GM23338 (cell line): Measurements from ENCODE around the gene PGF. TPM values are rescaled to one million over a fixed set of nuclear protein-coding genes. Genes with fewer than 3 reads are reported as not detected.
A peak's percentile ranks its signal among the peaks of the same experiment; 100 is the strongest.

ENCODE experiments used
- ATAC-seq: fragments of 200-7000 bp; cut with Tn5 transposase; 3 replicates; pipeline ENCODE4 v1.9.1; 2020
- DNase-seq: peaks from one replicate; pipeline ENCODE4 v3.0.0-alpha.2; 2015; ENCODE audit warnings: low spot score
- H2AFZ ChIP-seq: fragments of 200-600 bp; sonication (generic); 2 replicates; pipeline ENCODE4 v1.8.0; 2016; ENCODE audit warnings: antibody characterized with exemption, mild to moderate bottlenecking, moderate library complexity
- H3F3A ChIP-seq: fragments of 200-600 bp; sonication (generic); replicated peaks from 2 replicates; pipeline ENCODE4 v1.8.0; 2017; ENCODE audit warnings: antibody characterized with exemption, mixed run types, low read depth
- H3K27ac ChIP-seq: fragments of 200-600 bp; sonication (generic); 2 replicates; pipeline ENCODE4 v1.6.1; 2016; ENCODE audit warnings: low read depth
- H3K27me3 ChIP-seq: fragments of 200-600 bp; sonication (generic); 2 replicates; pipeline ENCODE4 v1.8.0; 2016; ENCODE audit warnings: mild to moderate bottlenecking, mixed run types, moderate library complexity; ENCODE audit not compliant: insufficient read depth
- H3K36me3 ChIP-seq: fragments of 200-600 bp; sonication (generic); 2 replicates; pipeline ENCODE4 v1.8.0; 2016; ENCODE audit warnings: mild to moderate bottlenecking; ENCODE audit not compliant: insufficient read depth
- H3K4me1 ChIP-seq: fragments of 200-600 bp; sonication (generic); 2 replicates; pipeline ENCODE4 v1.8.0; 2016; ENCODE audit warnings: mild to moderate bottlenecking, moderate library complexity; ENCODE audit not compliant: insufficient read depth
- H3K4me2 ChIP-seq: fragments of 200-600 bp; sonication (generic); 2 replicates; pipeline ENCODE4 v1.7.1; 2017; ENCODE audit warnings: mixed run types
- H3K4me3 ChIP-seq: fragments of 200-600 bp; sonication (generic); 2 replicates; pipeline ENCODE4 v1.6.1; 2016; ENCODE audit warnings: mixed run types
- H3K79me2 ChIP-seq: fragments of 200-600 bp; sonication (generic); replicated peaks from 2 replicates; pipeline ENCODE4 v1.8.0; 2017; ENCODE audit warnings: mild to moderate bottlenecking; ENCODE audit not compliant: insufficient read depth
- H3K9me2 ChIP-seq: fragments of 200-600 bp; sonication (generic); 2 replicates; pipeline ENCODE4 v1.8.0; 2017; ENCODE audit not compliant: insufficient read depth
- H4K20me1 ChIP-seq: fragments of 200-600 bp; sonication (generic); replicated peaks from 2 replicates; pipeline ENCODE4 v1.8.0; 2017; ENCODE audit warnings: mild to moderate bottlenecking; ENCODE audit not compliant: insufficient read depth
- H3K27ac Mint-ChIP-seq: 2 replicates; pipeline ENCODE4 v1.8.0; 2020; ENCODE audit warnings: inconsistent platforms, mild to moderate bottlenecking, moderate library complexity, mixed read lengths
- H3K27me3 Mint-ChIP-seq: 3 replicates; pipeline ENCODE4 v1.8.0; 2022; ENCODE audit warnings: low read depth, mild to moderate bottlenecking, moderate library complexity, mixed read lengths, inconsistent platforms; ENCODE audit not compliant: insufficient read depth, poor library complexity
- H3K36me3 Mint-ChIP-seq: 3 replicates; pipeline ENCODE4 v1.8.0; 2021; ENCODE audit warnings: low read depth, mild to moderate bottlenecking, inconsistent platforms, moderate library complexity, mixed read lengths
- H3K4me1 Mint-ChIP-seq: 3 replicates; pipeline ENCODE4 v1.8.0; 2020; ENCODE audit warnings: mild to moderate bottlenecking, inconsistent platforms, mixed read lengths
- H3K4me3 Mint-ChIP-seq: 3 replicates; pipeline ENCODE4 v1.8.0; 2021; ENCODE audit warnings: moderate library complexity, mild to moderate bottlenecking, inconsistent platforms, mixed read lengths
- H3K9me3 Mint-ChIP-seq: 3 replicates; pipeline ENCODE4 v1.8.0; 2020; ENCODE audit warnings: moderate library complexity, mild to moderate bottlenecking, inconsistent platforms, mixed read lengths
- CREB1 ChIP-seq: fragments of 250-450 bp; sonication (Bioruptor Pico); IDR thresholded peaks from 2 replicates; pipeline ENCODE4 v1.5.0; 2020; ENCODE audit warnings: low read depth, mild to moderate bottlenecking, moderate library complexity
- EZH2 ChIP-seq: fragments of 200-600 bp; sonication (generic); IDR thresholded peaks from one replicate; pipeline ENCODE4 v1.8.0; 2017; ENCODE audit warnings: antibody characterized with exemption, mild to moderate bottlenecking, low read depth; ENCODE audit not compliant: unreplicated experiment
- EZH2phosphoT487 ChIP-seq: fragments of 200-600 bp; sonication (generic); IDR thresholded peaks from one replicate; pipeline ENCODE4 v1.8.1; 2018; ENCODE audit warnings: antibody characterized with exemption; ENCODE audit not compliant: unreplicated experiment
- JUNB ChIP-seq: IDR thresholded peaks from one replicate; pipeline ENCODE4 v1.6.1; 2016; ENCODE audit warnings: antibody characterized with exemption; ENCODE audit not compliant: unreplicated experiment
- NANOG ChIP-seq: IDR thresholded peaks from 2 replicates; pipeline ENCODE4 v1.6.1; 2016; ENCODE audit warnings: antibody characterized with exemption, borderline replicate concordance
- POLR2AphosphoS5 ChIP-seq: IDR thresholded peaks from 2 replicates; pipeline ENCODE4 v1.6.1; 2016; ENCODE audit warnings: antibody characterized with exemption, low read depth
- STAT1 ChIP-seq: IDR thresholded peaks from one replicate; pipeline ENCODE4 v1.6.1; 2016; ENCODE audit warnings: antibody characterized with exemption; ENCODE audit not compliant: unreplicated experiment
- ZNF114 ChIP-seq: fragments of 250-450 bp; sonication (Bioruptor Pico); IDR thresholded peaks from 2 replicates; pipeline ENCODE4 v1.5.0; 2020; ENCODE audit warnings: mild to moderate bottlenecking, moderate library complexity
- ZNF331 ChIP-seq: fragments of 250-450 bp; sonication (Bioruptor Pico); IDR thresholded peaks from 2 replicates; pipeline ENCODE4 v1.5.0; 2020; ENCODE audit warnings: low read depth, mild to moderate bottlenecking, moderate library complexity
- polyA plus RNA-seq: library from polyadenylated mRNA; unstranded; fragments of >200 nt; fragmentation: Nextera tagmentation; extraction: Ambion mirVana; gene quantifications from 2 replicates; pipeline ENCODE4 v1.2.1, GENCODE V29; 2016
- total RNA-seq: library from RNA; depleted of rRNA; stranded (reverse); fragments of >200 nt; shearing (Covaris generic); gene quantifications from 2 replicates; pipeline ENCODE4 v1.2.3, GENCODE V29; 2014
- TF ChIP-seq, protein P1 (sequence below): IDR thresholded peaks from 2 replicates; pipeline ENCODE4 v1.6.1; 2016; ENCODE audit warnings: antibody characterized with exemption
- TF ChIP-seq, protein P2 (sequence below), 2 experiments: fragments of 200-600 bp in 1 of 2; sonication (generic) in 1 of 2; conservative IDR thresholded peaks; 2 replicates each; pipeline versions ENCODE4 v1.5.1 to v1.6.1; 2016 to 2017; ENCODE audit warnings: antibody characterized with exemption in 2 of 2, low read depth in 2 of 2, mild to moderate bottlenecking in 2 of 2, moderate library complexity in 1 of 2
- TF ChIP-seq, protein P3 (sequence below): fragments of 250-450 bp; sonication (Bioruptor Pico); IDR thresholded peaks from 2 replicates; pipeline ENCODE4 v1.5.0; 2020; ENCODE audit warnings: mild to moderate bottlenecking, moderate library complexity
- TF ChIP-seq, protein P4 (sequence below): IDR thresholded peaks from one replicate; pipeline ENCODE4 v1.6.1; 2018; ENCODE audit warnings: antibody characterized with exemption; ENCODE audit not compliant: unreplicated experiment

PGF gene
- total and polyA plus RNA-seq, 2 experiments from 2014 or later = 2.9 to 6.3 TPM

DNA sequence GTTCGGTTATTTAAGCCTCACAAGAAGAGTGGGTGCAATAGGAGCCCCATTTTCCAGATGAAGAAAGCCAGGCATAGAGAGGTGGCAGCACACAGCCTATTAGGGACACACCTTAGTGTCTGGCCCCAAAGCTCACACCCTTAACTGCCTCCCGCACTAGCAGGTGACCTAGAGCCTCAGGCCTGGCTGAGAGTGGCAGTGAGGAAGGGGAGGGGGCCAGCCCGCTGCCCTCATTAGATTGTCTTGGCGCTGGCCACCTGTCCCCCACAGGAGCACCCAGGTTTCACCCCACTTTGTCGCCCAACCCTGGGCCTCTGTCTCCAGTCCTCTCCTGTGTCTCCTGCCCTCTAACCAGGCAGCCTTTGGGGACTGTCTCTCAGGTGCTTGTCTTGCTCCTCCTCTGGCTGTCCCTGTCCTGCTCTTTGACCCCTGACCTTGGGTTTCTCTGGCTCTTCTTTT, 18.5 kb upstream of the PGF start:
- H3K4me1 Mint-ChIP-seq = peaks cover 23% of the 10 kb centered on the region
- peak; percentile 34 for ATAC-seq
- peaks cover 5% of the 10 kb centered on the region for H3K27me3 Mint-ChIP-seq
- no peaks in the 10 kb centered on the region for H3K9me2 ChIP-seq
- no peak for TF ChIP-seq EZH2phosphoT487
- TF ChIP-seq, protein P1, sequence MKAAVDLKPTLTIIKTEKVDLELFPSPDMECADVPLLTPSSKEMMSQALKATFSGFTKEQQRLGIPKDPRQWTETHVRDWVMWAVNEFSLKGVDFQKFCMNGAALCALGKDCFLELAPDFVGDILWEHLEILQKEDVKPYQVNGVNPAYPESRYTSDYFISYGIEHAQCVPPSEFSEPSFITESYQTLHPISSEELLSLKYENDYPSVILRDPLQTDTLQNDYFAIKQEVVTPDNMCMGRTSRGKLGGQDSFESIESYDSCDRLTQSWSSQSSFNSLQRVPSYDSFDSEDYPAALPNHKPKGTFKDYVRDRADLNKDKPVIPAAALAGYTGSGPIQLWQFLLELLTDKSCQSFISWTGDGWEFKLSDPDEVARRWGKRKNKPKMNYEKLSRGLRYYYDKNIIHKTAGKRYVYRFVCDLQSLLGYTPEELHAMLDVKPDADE = no peak
- TF ChIP-seq POLR2AphosphoS5 = no peak
- TF ChIP-seq ZNF331 = no peak
- TF ChIP-seq, protein P2, sequence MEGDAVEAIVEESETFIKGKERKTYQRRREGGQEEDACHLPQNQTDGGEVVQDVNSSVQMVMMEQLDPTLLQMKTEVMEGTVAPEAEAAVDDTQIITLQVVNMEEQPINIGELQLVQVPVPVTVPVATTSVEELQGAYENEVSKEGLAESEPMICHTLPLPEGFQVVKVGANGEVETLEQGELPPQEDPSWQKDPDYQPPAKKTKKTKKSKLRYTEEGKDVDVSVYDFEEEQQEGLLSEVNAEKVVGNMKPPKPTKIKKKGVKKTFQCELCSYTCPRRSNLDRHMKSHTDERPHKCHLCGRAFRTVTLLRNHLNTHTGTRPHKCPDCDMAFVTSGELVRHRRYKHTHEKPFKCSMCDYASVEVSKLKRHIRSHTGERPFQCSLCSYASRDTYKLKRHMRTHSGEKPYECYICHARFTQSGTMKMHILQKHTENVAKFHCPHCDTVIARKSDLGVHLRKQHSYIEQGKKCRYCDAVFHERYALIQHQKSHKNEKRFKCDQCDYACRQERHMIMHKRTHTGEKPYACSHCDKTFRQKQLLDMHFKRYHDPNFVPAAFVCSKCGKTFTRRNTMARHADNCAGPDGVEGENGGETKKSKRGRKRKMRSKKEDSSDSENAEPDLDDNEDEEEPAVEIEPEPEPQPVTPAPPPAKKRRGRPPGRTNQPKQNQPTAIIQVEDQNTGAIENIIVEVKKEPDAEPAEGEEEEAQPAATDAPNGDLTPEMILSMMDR (conservative IDR thresholded peaks at IDR 0.05; ENCODE audit: low read depth in 2 of 2) = no peak
- no peak for TF ChIP-seq STAT1
- TF ChIP-seq, protein P3, sequence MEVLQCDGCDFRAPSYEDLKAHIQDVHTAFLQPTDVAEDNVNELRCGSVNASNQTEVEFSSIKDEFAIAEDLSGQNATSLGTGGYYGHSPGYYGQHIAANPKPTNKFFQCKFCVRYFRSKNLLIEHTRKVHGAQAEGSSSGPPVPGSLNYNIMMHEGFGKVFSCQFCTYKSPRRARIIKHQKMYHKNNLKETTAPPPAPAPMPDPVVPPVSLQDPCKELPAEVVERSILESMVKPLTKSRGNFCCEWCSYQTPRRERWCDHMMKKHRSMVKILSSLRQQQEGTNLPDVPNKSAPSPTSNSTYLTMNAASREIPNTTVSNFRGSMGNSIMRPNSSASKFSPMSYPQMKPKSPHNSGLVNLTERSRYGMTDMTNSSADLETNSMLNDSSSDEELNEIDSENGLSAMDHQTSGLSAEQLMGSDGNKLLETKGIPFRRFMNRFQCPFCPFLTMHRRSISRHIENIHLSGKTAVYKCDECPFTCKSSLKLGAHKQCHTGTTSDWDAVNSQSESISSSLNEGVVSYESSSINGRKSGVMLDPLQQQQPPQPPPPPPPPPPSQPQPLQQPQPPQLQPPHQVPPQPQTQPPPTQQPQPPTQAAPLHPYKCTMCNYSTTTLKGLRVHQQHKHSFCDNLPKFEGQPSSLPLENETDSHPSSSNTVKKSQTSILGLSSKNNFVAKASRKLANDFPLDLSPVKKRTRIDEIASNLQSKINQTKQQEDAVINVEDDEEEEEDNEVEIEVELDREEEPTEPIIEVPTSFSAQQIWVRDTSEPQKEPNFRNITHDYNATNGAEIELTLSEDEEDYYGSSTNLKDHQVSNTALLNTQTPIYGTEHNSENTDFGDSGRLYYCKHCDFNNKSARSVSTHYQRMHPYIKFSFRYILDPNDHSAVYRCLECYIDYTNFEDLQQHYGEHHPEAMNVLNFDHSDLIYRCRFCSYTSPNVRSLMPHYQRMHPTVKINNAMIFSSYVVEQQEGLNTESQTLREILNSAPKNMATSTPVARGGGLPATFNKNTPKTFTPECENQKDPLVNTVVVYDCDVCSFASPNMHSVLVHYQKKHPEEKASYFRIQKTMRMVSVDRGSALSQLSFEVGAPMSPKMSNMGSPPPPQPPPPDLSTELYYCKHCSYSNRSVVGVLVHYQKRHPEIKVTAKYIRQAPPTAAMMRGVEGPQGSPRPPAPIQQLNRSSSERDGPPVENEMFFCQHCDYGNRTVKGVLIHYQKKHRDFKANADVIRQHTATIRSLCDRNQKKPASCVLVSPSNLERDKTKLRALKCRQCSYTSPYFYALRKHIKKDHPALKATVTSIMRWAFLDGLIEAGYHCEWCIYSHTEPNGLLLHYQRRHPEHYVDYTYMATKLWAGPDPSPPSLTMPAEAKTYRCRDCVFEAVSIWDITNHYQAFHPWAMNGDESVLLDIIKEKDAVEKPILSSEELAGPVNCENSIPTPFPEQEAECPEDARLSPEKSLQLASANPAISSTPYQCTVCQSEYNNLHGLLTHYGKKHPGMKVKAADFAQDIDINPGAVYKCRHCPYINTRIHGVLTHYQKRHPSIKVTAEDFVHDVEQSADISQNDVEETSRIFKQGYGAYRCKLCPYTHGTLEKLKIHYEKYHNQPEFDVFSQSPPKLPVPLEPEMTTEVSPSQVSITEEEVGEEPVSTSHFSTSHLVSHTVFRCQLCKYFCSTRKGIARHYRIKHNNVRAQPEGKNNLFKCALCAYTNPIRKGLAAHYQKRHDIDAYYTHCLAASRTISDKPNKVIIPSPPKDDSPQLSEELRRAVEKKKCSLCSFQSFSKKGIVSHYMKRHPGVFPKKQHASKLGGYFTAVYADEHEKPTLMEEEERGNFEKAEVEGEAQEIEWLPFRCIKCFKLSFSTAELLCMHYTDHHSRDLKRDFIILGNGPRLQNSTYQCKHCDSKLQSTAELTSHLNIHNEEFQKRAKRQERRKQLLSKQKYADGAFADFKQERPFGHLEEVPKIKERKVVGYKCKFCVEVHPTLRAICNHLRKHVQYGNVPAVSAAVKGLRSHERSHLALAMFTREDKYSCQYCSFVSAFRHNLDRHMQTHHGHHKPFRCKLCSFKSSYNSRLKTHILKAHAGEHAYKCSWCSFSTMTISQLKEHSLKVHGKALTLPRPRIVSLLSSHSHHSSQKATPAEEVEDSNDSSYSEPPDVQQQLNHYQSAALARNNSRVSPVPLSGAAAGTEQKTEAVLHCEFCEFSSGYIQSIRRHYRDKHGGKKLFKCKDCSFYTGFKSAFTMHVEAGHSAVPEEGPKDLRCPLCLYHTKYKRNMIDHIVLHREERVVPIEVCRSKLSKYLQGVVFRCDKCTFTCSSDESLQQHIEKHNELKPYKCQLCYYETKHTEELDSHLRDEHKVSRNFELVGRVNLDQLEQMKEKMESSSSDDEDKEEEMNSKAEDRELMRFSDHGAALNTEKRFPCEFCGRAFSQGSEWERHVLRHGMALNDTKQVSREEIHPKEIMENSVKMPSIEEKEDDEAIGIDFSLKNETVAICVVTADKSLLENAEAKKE (CRISPR knock-in tag) = no peak
- TF ChIP-seq, protein P4, sequence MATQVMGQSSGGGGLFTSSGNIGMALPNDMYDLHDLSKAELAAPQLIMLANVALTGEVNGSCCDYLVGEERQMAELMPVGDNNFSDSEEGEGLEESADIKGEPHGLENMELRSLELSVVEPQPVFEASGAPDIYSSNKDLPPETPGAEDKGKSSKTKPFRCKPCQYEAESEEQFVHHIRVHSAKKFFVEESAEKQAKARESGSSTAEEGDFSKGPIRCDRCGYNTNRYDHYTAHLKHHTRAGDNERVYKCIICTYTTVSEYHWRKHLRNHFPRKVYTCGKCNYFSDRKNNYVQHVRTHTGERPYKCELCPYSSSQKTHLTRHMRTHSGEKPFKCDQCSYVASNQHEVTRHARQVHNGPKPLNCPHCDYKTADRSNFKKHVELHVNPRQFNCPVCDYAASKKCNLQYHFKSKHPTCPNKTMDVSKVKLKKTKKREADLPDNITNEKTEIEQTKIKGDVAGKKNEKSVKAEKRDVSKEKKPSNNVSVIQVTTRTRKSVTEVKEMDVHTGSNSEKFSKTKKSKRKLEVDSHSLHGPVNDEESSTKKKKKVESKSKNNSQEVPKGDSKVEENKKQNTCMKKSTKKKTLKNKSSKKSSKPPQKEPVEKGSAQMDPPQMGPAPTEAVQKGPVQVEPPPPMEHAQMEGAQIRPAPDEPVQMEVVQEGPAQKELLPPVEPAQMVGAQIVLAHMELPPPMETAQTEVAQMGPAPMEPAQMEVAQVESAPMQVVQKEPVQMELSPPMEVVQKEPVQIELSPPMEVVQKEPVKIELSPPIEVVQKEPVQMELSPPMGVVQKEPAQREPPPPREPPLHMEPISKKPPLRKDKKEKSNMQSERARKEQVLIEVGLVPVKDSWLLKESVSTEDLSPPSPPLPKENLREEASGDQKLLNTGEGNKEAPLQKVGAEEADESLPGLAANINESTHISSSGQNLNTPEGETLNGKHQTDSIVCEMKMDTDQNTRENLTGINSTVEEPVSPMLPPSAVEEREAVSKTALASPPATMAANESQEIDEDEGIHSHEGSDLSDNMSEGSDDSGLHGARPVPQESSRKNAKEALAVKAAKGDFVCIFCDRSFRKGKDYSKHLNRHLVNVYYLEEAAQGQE = no peak
- TF ChIP-seq CREB1 (CRISPR knock-in tag) = no peak
- TF ChIP-seq EZH2 = no peak
- TF ChIP-seq ZNF114 (CRISPR knock-in tag) = no peak
- TF ChIP-seq JUNB = no peak
- no peak for TF ChIP-seq NANOG
- H3K79me2 ChIP-seq = no peaks in the 10 kb centered on the region
- peak overlapping the region; percentile 5; the same call in 1 of the 3 replicates for H3K4me3 Mint-ChIP-seq
- H3K27ac ChIP-seq = no peak overlapping the region
- no peak for DNase-seq
- H3F3A ChIP-seq = no peaks in the 10 kb centered on the region
- H3K36me3 Mint-ChIP-seq = no peaks in the 10 kb centered on the region
- peak overlapping the region; percentile 48 for H2AFZ ChIP-seq
- H3K4me1 ChIP-seq = peaks cover 17% of the 10 kb centered on the region; the same call in 1 of the 2 replicates
- H3K9me3 Mint-ChIP-seq = no peaks in the 10 kb centered on the region
- peak overlapping the region; percentile 13; the same call in 1 of the 2 replicates for H3K27ac Mint-ChIP-seq
- no peaks in the 10 kb centered on the region for H4K20me1 ChIP-seq
- no peaks in the 10 kb centered on the region for H3K36me3 ChIP-seq
- no peaks in the 10 kb centered on the region for H3K27me3 ChIP-seq
- no peak overlapping the region for H3K4me3 ChIP-seq
- 0 out of 2 replicates have a peak overlapping the region, but pooled peaks have one; percentile 38 for H3K4me2 ChIP-seq
